A673 (cell line): ENCODE measurements around the gene HSF5. TPM values are rescaled to one million over a fixed set of nuclear protein-coding genes. Genes with fewer than 3 reads are reported as not detected.

Experiments used
- Bru-seq: library from RNA; stranded (reverse); fragments of 400-500 nt; gene quantifications from one replicate; lab custom pipeline; 2021; lab: Mats Ljungman, UMichigan
- BruChase-seq, 2 experiments: library from RNA; stranded (reverse); fragments of 400-500 nt; gene quantifications; one replicate each; lab custom pipeline; 2021; lab: Mats Ljungman, UMichigan
- BruUV-seq: library from RNA; stranded (reverse); fragments of 400-500 nt; replicated peaks from 2 replicates; lab custom pipeline; 2021; lab: Mats Ljungman, UMichigan
- CTCF ChIA-PET: fragments of 300-600 bp; sonication (Branson Sonifier 250); formaldehyde crosslinking; loops from one replicate; lab custom pipeline; 2022; ENCODE audit warnings: antibody characterized with exemption; lab: Charles Lee
- POLR2A ChIA-PET: fragments of 300-600 bp; sonication (Branson Sonifier 250); formaldehyde crosslinking; loops from one replicate; lab custom pipeline; 2022; ENCODE audit warnings: antibody characterized with exemption; ENCODE audit not compliant: low non-redundant PET; lab: Charles Lee
- DNase-seq: peaks from one replicate; pipeline ENCODE4 v3.0.0-alpha.2; 2015; ENCODE audit warnings: low spot score
- H3K27ac ChIP-seq: fragments of 200-600 bp; sonication (generic); 2 replicates; pipeline ENCODE4 v1.5.1; 2016; ENCODE audit warnings: mixed run types, low read depth, mild to moderate bottlenecking, mixed read lengths, antibody characterized with exemption, low read length; ENCODE audit not compliant: poor library complexity, severe bottlenecking
- H3K27me3 ChIP-seq: fragments of 200-600 bp; sonication (generic); replicated peaks from 2 replicates; pipeline ENCODE4 v1.6.1; 2017; ENCODE audit warnings: mixed run types, low read depth, mild to moderate bottlenecking, mixed read lengths, antibody characterized with exemption, low read length; ENCODE audit not compliant: insufficient read depth, poor library complexity
- H3K36me3 ChIP-seq: fragments of 200-600 bp; sonication (generic); 2 replicates; pipeline ENCODE4 v1.6.1; 2016; ENCODE audit warnings: mixed run types, mild to moderate bottlenecking, mixed read lengths, antibody characterized with exemption, low read length; ENCODE audit not compliant: insufficient read depth, poor library complexity, severe bottlenecking
- H3K4me1 ChIP-seq: fragments of 200-600 bp; sonication (generic); 2 replicates; pipeline ENCODE4 v1.6.1; 2017; ENCODE audit warnings: mixed run types, mild to moderate bottlenecking, mixed read lengths, antibody characterized with exemption, low read length; ENCODE audit not compliant: insufficient read depth, poor library complexity, severe bottlenecking
- H3K4me3 ChIP-seq: fragments of 200-600 bp; sonication (generic); 2 replicates; pipeline ENCODE4 v1.5.1; 2016; ENCODE audit warnings: low read depth, mixed run types, mild to moderate bottlenecking, mixed read lengths, low read length; ENCODE audit not compliant: poor library complexity, severe bottlenecking
- H3K9me3 ChIP-seq: fragments of 200-600 bp; sonication (generic); 2 replicates; pipeline ENCODE4 v1.6.1; 2016; ENCODE audit warnings: mixed run types, low read depth, mild to moderate bottlenecking, mixed read lengths, antibody characterized with exemption, low read length; ENCODE audit not compliant: poor library complexity, severe bottlenecking
- EZH2 ChIP-seq: fragments of 200-600 bp; sonication (generic); IDR thresholded peaks from 2 replicates; pipeline ENCODE4 v1.6.1; 2017; ENCODE audit warnings: borderline replicate concordance, low read depth, mild to moderate bottlenecking, mixed read lengths, antibody characterized with exemption, low read length; ENCODE audit not compliant: poor library complexity, severe bottlenecking
- intact Hi-C: fragments of 100-400 bp; cut with micrococcal nuclease; formaldehyde crosslinking; loops from one replicate; pipeline ENCODE4 v1.10.0; 2022; ENCODE audit not compliant: unreplicated experiment
- long read RNA-seq: library from polyadenylated mRNA; stranded (forward); transcript quantifications from one replicate; pipeline ENCODE4 v2.0.0, GENCODE V29; 2022
- total RNA-seq: library from RNA; stranded (reverse); gene quantifications from 2 replicates; pipeline ENCODE4 v1.2.3, GENCODE V29; 2021
- TF ChIP-seq, protein P1 (sequence below): fragments of 300-800, 200-600 bp; sonication (generic); conservative IDR thresholded peaks from 2 replicates; pipeline ENCODE4 v1.5.1; 2017; ENCODE audit warnings: low read depth, mild to moderate bottlenecking, antibody characterized with exemption, low read length, moderate library complexity, mixed read lengths

The HSF5 gene, protein sequence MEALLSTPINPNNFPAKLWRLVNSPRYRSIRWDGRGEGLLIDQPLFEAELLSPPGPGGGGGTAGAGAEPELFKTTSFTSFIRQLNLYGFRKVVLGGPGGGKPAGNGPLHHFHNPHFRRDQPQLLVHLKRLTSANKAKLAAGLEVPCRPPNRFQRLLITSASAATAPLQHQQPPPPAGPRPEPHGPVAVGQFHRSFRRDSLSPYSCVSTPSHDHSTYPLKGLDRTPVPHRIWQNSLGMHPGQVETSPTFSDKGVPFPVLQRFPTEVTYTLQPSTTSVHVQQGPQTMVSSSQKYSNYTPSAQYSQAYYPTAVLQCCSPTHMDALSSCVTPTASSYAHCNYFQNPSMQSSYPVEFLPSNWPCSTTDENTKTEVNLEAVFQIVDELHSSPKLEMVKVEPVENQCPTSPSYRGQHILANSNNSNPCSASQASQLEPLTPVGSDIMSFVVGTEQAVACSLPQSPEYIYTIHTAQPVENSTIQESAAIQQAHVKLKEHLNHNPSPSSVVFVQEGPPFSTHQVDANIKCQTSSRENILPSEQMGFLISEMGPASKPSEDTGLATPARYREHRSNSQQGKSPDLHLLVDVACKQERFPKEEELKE
- 0.06 and 0.17 TPM in 2 replicates for total RNA-seq
- percentile 35 among the genes with signal in this experiment for Bru-seq, nascent RNA
- percentile 25 among the genes with signal in this experiment for BruChase-seq, experiment 1, labeled RNA remaining after a 2-hour chase
- BruChase-seq, experiment 2, labeled RNA remaining after a 6-hour chase, result percentile 31 among the genes with signal in this experiment
- long read RNA-seq, result 0 reads

DNA sequence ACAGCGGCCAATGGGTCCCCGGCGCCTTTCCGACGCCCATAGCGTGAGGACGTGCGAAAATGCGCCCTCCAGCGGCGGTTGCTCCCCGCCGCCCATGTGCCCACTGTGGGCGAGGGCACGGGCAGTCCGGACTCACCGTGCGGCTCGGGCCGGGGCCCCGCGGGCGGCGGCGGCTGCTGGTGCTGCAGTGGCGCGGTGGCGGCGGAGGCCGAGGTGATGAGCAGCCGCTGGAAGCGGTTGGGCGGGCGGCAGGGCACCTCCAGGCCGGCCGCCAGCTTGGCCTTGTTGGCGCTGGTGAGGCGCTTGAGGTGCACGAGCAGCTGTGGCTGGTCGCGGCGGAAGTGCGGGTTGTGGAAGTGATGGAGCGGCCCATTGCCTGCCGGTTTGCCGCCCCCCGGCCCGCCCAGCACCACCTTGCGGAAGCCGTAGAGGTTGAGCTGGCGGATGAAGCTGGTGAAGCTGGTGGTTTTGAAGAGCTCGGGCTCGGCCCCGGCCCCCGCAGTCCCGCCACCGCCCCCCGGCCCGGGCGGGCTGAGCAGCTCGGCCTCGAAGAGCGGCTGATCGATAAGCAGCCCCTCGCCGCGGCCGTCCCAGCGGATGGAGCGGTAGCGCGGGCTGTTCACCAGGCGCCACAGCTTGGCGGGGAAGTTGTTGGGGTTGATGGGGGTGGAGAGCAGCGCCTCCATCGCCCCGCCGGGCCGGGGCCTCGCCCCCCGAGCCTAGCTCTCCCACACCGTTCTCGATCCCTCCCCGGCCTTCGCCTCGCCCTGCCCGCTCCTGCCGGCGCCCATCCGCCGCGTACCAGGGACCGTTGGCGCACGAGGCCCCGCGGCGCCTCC lies at the start of gene HSF5:
HSF5 (minus strand) TSS at position 820 of the 839 bp plus-strand sequence; CDS start at position 686, 134 bp downstream.
- intact Hi-C loops, result no loop called here
- no peak within 1 kb of the TSS for H3K27ac ChIP-seq
- H3K27me3 ChIP-seq, result no peaks in the 10 kb centered on the region
- BruUV-seq, result no TSS peak
- TF ChIP-seq, protein P1, sequence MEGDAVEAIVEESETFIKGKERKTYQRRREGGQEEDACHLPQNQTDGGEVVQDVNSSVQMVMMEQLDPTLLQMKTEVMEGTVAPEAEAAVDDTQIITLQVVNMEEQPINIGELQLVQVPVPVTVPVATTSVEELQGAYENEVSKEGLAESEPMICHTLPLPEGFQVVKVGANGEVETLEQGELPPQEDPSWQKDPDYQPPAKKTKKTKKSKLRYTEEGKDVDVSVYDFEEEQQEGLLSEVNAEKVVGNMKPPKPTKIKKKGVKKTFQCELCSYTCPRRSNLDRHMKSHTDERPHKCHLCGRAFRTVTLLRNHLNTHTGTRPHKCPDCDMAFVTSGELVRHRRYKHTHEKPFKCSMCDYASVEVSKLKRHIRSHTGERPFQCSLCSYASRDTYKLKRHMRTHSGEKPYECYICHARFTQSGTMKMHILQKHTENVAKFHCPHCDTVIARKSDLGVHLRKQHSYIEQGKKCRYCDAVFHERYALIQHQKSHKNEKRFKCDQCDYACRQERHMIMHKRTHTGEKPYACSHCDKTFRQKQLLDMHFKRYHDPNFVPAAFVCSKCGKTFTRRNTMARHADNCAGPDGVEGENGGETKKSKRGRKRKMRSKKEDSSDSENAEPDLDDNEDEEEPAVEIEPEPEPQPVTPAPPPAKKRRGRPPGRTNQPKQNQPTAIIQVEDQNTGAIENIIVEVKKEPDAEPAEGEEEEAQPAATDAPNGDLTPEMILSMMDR, result no peak
- TF ChIP-seq EZH2, result no peak
- no peak within 1 kb of the TSS for H3K4me3 ChIP-seq
- CTCF ChIA-PET, result no interaction called here
- H3K4me1 ChIP-seq, result no peaks in the 10 kb centered on the region
- peaks cover 40% of the 10 kb centered on the region for H3K36me3 ChIP-seq
- DNase-seq, result no peak
- POLR2A ChIA-PET, result no interaction called here
- H3K9me3 ChIP-seq, result no peaks in the 10 kb centered on the region

DNA sequence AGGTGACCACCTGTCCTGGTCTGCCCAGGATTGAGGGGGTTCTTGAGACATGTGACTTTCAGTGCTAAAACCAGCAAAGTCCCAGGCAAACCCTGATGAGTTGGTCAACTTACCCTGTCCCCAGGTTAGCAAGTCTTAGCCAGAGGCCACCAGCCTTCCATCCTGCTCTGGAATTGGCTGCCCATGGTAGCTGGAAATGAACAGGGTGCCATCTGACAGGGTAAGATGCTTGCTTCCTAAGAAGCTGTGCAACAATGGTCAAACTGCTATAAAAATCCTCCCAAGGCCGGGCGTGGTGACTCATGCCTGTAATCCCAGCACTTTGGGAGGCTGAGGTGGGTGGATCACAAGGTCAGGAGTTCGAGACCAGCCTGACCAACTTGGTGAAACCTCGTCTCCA lies 49.1 kb upstream of the HSF5 start:
- H3K36me3 ChIP-seq, result no peaks in the 10 kb centered on the region
- no peaks in the 10 kb centered on the region for H3K4me1 ChIP-seq
- H3K4me3 ChIP-seq, result no peak overlapping the region
- no peak overlapping the region for H3K27ac ChIP-seq
- ChIA-PET POLR2A (no interaction called here), CTCF (no interaction called here)
- no peaks in the 10 kb centered on the region for H3K9me3 ChIP-seq
- peaks cover 3% of the 10 kb centered on the region for H3K27me3 ChIP-seq
- no peak for DNase-seq
- no TSS peak for BruUV-seq
- intact Hi-C loops, result no loop called here
- TF ChIP-seq, protein P1, result no peak
- TF ChIP-seq EZH2, result no peak

DNA sequence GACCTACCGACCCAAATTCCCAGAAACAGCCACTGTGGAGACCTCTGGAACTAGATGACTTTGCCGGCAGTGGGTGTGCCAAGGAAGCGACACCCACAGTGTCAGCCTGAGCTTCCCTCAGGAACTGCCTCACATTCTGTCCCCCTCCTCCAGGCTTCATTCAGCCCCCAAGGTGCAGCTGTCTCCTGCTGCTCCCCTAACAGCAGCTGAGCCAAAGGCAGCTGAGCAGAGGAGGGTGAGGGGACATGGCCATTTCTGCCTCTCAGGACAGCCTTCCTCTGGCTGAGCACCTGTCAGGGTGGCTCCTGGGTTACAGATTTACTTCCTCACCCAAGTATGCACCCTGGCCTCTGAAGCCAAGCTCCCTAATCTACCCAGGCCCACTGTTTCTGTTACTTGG lies 48.3 kb upstream of the HSF5 start:
- no peaks in the 10 kb centered on the region for H3K9me3 ChIP-seq
- H3K36me3 ChIP-seq, result no peaks in the 10 kb centered on the region
- no peak for DNase-seq
- intact Hi-C loops, result no loop called here
- BruUV-seq, result no TSS peak
- CTCF ChIA-PET, result no interaction called here
- peaks cover 3% of the 10 kb centered on the region for H3K27me3 ChIP-seq
- H3K27ac ChIP-seq, result no peak overlapping the region
- POLR2A ChIA-PET, result no interaction called here
- no peaks in the 10 kb centered on the region for H3K4me1 ChIP-seq
- no peak for TF ChIP-seq EZH2
- TF ChIP-seq, protein P1, result no peak
- no peak overlapping the region for H3K4me3 ChIP-seq
